Measurements from ENCODE around the gene SLC23A1.

Gene SLC23A1

DNA sequence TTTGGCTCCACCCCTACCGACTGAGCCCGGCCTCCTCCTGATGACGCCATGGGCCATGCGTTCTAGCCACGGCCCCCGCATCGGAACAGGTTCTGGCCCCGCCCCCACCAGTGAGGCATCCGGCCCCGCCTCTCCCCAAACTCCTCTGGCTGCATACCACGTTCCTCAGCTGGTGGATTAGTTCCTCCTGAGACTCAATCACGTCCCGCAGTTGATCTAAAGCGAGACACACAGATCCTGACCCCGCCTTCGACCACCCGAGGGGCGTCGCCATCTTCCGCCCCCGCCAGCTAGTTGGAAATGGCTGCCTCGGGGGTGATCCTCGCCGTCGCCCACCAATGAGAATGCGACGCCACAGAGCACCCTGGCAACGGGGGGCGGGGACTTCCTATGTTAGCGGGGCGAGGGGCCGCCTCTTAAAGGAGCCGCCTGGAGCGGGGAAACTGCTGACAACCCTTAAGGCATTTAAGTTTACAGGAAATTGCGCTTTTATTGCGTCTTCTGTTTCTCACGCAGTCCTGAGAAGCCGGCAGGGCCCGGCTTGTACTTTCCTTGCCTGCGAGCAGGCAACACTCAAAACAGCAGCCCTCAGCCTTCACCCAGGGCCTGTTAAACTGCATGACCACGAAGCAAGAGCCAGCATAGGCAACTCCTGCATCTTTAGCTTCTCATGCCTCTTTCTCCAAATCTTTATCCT lies 20.8 kb upstream of the SLC23A1 start, which contains the start of gene SPATA24 (continued):
- TF ChIP-seq PRDM10 (tag by site-specific recombination; IDR thresholded peaks at IDR 0.05), result peak; percentile 98
- TF ChIP-seq KLF10 (tag by site-specific recombination; IDR thresholded peaks at IDR 0.05), result peak; percentile 93
- no peak for TF ChIP-seq ZNF626 (tag by site-specific recombination; IDR thresholded peaks at IDR 0.05)
- peak; percentile 99 for TF ChIP-seq SP2 (tag by site-specific recombination; IDR thresholded peaks at IDR 0.05)
- TF ChIP-seq ZNF549 (tag by site-specific recombination; IDR thresholded peaks at IDR 0.05), result no peak
- peak; percentile 83 for TF ChIP-seq ZIC2 (tag by site-specific recombination; IDR thresholded peaks at IDR 0.05)
- peak; percentile 84 for TF ChIP-seq ZNF639 (tag by site-specific recombination; IDR thresholded peaks at IDR 0.05)
- TF ChIP-seq ZBTB1 (tag by site-specific recombination; IDR thresholded peaks at IDR 0.05), result 0 out of 2 replicates have a peak, but pooled peaks have one; percentile 15
- no peak for TF ChIP-seq ZNF302 (tag by site-specific recombination; IDR thresholded peaks at IDR 0.05; ENCODE audit: low read depth)
- no peak for TF ChIP-seq ZNF624 (tag by site-specific recombination; IDR thresholded peaks at IDR 0.05)
- no peak for TF ChIP-seq ZNF112 (tag by site-specific recombination; IDR thresholded peaks at IDR 0.05)
- TF ChIP-seq ZNF501 (tag by site-specific recombination; IDR thresholded peaks at IDR 0.05), result 0 out of 2 replicates have a peak, but pooled peaks have one; percentile 51
- TF ChIP-seq ZNF239 (tag by site-specific recombination; IDR thresholded peaks at IDR 0.05), result no peak
- TF ChIP-seq ZBTB11 (tag by site-specific recombination; conservative IDR thresholded peaks at IDR 0.05; ENCODE audit: low read depth), result 0 out of 2 replicates have a peak, but pooled peaks have one; percentile 7
- no peak for TF ChIP-seq ZNF521 (tag by site-specific recombination; IDR thresholded peaks at IDR 0.05)
- TF ChIP-seq MEIS1 (CRISPR knock-in tag; IDR thresholded peaks at IDR 0.05; ENCODE audit: borderline replicate concordance), result no peak
- TF ChIP-seq ZNF623 (tag by site-specific recombination; IDR thresholded peaks at IDR 0.05), result no peak
- TF ChIP-seq ZNF530 (tag by site-specific recombination; IDR thresholded peaks at IDR 0.05; ENCODE audit: low read depth), result no peak
- TF ChIP-seq, protein P1, sequence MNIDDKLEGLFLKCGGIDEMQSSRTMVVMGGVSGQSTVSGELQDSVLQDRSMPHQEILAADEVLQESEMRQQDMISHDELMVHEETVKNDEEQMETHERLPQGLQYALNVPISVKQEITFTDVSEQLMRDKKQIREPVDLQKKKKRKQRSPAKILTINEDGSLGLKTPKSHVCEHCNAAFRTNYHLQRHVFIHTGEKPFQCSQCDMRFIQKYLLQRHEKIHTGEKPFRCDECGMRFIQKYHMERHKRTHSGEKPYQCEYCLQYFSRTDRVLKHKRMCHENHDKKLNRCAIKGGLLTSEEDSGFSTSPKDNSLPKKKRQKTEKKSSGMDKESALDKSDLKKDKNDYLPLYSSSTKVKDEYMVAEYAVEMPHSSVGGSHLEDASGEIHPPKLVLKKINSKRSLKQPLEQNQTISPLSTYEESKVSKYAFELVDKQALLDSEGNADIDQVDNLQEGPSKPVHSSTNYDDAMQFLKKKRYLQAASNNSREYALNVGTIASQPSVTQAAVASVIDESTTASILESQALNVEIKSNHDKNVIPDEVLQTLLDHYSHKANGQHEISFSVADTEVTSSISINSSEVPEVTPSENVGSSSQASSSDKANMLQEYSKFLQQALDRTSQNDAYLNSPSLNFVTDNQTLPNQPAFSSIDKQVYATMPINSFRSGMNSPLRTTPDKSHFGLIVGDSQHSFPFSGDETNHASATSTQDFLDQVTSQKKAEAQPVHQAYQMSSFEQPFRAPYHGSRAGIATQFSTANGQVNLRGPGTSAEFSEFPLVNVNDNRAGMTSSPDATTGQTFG (tag by site-specific recombination; IDR thresholded peaks at IDR 0.05; ENCODE audit: borderline replicate concordance), result no peak
- peak; percentile 87 for TF ChIP-seq FEZF1 (tag by site-specific recombination; IDR thresholded peaks at IDR 0.05)
- no peak for TF ChIP-seq REPIN1 (tag by site-specific recombination; IDR thresholded peaks at IDR 0.05; ENCODE audit: low read depth)
- TF ChIP-seq ZNF175 (tag by site-specific recombination; IDR thresholded peaks at IDR 0.05), result no peak
- peak; percentile 98 for TF ChIP-seq ZBTB7A (tag by site-specific recombination; IDR thresholded peaks at IDR 0.05; ENCODE audit: low read depth)
- peak; percentile 60; the same call in 1 of the 2 replicates for TF ChIP-seq INSM2 (tag by site-specific recombination; IDR thresholded peaks at IDR 0.05)
- TF ChIP-seq ZNF76 (tag by site-specific recombination; IDR thresholded peaks at IDR 0.05; ENCODE audit: borderline replicate concordance, low read depth), result no peak
- no peak; the same call in 1 of the 2 replicates for TF ChIP-seq ZNF24 (tag by site-specific recombination; IDR thresholded peaks at IDR 0.05)
- TF ChIP-seq ZNF433 (tag by site-specific recombination; IDR thresholded peaks at IDR 0.05; ENCODE audit: low read depth), result no peak
